ENCODE results near the gene TACR1.

TACR1 gene

DNA sequence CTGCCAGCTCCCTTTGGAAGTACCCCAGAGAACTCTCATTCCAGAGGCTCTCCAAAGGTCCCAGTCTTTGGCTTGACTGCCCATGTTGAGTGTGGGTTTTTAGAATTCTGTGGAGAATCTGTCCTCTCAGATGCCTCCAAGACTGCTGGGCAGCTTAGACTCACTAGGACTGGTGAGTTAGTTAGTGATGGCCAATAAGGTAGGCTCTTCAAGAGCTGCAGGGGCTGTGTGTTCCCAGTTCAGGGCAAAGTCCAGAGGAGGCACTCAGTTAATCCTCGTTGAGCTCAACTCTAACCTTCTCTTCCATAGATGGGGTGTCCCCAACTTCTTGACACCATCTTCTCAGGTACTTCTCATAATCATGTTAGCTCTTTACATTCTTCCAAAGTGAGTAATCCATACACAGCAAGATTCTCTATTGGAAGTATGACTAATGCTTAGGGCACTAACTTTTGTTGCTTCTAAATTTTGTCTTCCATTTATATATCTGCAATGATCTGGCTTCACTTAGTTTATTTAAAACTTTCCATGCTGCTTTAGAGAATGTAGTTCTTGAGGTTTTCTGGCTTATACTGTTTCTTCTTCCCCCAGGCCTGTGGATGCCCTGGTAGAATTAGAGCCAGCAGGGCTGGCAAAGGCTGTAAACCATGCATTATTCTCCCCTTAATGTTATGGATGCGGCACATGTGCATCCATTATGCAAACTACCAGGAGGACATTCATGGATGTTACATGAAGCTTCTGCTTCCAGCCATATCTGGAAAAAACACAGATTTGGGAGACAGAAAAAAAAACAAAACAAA lies 151.9 kb downstream of the TACR1 start:
- no peak for DNase-seq (ENCODE audit: low spot score)

DNA sequence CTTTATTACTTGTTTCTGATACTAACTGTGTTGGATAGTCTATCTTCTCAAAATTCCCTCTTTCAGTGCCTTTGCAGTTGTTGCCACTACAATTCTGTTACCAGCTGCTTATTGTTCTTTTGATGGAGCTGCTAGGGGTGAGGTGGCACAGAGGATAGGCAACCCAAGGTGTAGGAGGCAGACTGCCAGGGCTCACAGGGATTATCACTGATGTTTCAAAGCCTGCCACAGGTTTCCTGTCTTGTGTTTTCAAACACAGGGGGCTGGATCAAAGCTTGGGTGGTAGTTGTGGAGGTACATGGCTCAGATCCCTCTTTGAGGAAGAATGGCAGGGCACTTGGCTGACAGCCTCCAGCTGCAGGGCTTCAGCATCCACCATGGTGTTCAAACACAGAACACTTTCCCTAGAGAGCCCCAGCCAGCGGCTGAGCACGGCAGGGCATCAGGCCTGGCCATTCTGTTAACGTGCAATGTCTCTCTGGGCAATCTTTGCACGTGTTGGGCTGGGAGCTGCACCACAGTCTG lies 153.7 kb downstream of the TACR1 start:
- no peak for DNase-seq (ENCODE audit: low spot score)

DNA sequence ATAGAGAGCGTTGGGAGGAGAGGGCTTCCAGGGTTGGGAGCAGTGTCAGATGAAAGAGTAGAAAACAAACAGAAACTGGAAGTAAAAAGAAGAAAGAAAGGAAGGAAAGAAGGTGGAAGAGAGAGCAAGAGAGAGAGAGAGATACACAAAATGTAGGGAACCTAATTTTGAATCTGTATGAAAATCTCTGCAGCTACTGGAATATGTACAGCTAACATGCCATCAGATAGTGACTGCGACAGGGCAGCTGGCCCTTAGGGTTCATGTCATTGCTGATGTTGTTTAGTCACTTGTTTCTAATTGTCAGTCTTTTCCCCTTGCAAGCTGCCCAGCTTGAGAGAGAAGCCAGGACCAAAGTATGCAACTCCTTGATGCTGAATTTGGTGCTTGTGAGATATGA lies 155.0 kb downstream of the TACR1 start:
- no peak for DNase-seq (ENCODE audit: low spot score)

DNA sequence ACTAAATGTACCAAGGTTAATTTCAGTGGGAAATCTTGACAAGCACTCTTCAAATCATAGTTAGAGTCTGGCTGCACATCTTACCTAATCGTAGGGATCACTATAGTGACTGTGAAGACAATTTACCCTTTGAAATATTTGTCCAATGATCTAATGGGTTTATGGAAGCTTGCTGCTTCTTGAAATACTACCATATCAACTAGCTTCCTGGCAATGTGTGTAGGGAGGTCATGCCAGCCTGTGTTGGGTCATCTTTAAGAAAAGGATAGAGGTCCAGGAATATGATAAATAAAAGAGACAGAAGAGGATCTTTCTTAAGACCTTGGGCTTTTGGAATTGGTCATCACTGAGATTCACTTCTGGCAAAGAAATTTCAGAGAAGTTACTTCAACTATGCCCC lies 156.5 kb downstream of the TACR1 start:
- DNase-seq (ENCODE audit: low spot score) = no peak

DNA sequence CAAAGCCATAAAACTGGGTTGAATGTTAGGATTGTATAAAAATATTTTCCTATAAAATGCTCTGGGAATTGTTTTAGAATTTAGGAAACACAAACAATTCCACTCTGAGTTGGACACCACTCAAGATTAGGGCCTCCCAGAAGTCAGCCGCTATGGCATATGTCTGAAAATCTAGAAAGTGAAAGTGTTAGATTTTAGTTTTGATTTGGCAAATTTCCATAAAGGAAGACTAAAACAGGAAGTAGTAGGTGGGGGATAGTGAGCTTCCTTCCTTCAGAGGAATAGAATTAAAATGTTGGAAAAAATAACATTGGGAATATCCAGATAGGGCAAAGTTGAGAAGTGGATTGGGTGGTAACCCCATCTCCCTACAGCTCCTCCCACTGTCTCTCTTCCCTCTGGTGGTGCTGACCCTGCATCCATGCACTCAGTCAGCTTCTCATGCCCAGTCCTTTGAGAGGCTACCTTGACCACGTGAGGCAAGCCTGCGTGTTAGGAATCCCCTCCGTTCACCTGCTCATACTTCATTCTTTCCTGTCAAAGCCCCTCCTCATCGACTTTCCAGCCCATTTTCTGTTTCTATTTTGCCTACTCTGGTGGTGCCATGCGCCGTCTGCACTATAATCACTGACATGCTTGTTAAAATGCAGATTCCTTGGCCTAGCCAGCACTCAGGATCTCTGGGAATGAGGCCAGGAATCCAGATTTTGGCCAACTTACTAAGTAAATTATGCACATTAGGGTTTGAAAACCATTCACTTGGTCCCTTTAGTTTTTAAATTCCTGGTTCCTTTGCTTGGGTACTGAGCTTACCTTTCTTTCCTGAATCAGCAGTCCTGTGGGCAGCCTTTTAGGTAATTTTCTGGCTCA lies 157.4 kb downstream of the TACR1 start:
- DNase-seq (ENCODE audit: low spot score) = no peak

DNA sequence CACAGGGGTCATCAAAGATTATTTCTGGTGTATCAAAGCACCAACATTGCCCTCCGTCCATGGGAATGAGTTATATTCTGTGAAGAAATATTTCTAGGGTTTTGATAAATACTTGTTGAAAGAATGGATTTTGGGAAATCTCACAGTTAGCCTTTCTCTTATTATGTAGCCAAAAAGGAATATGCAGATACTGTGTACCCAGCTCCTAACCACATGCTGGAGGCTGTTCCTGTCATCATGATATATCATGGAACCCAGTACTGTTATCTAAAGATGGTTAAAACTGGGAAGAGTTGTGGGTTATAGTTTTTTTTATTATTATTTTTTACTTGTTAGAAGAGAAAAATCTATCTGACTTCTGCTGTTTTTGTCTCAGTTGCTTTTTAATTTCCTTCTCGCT lies 158.1 kb downstream of the TACR1 start:
- no peak for DNase-seq (ENCODE audit: low spot score)

DNA sequence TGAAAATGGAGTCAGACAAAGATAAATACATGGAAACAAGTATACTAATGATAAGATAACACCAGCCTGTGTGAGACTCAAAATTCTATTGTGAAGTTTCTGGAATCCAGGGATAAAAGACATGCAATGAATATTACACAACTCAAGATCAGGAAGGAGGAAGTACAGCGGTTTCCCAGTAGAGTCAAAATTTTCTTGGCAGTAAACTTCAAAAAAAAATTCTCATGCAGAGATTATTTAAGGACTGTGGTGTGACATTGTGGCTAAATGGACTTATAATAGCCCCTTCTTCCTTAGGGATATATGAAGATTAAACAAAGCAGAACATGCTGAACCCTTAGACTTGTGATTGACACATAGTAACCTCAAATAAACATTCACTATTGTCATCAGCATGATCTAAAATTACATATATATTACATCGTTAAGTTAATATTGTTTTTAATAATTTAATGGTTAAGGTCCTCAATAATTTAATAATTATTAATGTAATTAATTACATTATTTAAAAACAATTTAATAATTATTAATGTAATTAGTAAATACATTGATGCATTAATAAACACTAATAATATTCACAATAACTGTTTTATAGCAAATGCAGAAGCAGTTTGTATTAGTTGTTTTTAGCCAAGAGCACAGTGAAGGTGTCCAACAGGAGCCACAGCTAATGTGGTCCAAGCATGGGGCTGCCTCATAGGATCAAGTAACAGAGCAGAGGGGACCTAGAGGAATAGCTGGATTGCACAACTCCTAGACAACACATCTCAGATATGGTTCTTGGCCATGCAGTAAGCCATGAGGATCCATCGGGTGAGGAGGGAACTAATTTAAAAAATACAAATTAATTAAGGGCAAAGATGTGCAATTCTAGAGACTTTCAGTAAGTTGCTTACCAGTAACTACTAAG lies 163.6 kb downstream of the TACR1 start:
- no peak for DNase-seq (ENCODE audit: low spot score)

DNA sequence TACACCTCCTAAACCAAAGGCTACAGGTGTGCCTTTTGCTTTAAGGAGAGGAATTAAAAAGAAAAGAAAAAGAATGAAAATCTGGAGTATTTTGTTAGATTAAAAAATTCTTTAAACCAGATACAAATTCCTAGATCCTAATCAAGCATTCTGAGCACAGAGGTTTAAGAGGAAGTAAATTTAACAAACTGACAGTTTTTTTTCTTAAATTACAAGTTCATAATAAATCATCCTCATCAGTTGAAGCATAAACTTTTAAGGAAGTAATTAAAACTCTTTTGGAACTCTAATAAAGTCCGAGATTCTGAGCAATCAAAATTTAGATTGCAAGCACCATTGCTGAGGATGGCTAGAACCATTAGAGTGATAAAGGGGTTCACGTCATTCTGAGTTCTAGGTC lies 165.8 kb downstream of the TACR1 start:
- no peak for DNase-seq (ENCODE audit: low spot score)

DNA sequence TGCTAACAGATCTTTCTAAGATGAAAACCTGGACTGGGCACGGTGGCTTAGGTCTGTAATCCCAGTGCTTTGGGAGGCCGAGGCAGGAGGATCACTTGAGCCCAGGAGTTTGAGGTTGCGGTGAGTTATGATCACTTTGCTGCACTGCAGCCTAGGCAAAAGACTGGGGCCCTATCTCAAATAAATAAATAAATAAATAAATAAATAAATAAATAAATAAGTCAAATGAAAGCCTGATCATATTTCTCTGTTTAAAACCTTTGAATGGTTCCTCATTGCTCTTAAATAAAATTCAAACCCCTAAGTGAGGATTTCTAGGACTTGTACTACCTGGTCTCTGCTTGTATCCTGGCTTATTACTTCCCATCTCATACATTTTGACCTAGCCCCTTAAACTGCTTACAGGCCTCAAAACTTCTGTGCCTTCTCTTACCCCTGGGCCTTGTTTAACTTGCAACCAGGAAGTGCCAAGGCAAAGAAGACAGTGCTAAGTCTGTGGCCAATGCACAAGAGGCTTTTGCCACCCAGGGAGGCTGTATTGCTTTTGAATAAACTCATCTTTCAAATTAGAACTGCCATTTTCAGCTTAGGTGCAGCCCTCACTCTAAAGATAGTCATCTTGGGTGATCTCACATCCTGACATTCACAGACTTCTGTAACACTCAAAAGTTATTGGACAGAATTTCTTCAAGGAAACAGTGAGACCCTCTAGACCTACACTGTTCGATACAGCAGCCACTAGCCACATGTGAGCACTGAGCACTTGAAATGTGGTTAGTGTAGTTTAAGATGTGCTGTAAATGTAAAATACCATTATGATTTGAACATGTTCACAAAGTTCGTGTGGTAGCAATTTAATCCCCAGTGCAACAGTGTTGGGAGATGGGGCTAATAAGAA lies 167.2 kb downstream of the TACR1 start:
- DNase-seq (ENCODE audit: low spot score) = no peak

DNA sequence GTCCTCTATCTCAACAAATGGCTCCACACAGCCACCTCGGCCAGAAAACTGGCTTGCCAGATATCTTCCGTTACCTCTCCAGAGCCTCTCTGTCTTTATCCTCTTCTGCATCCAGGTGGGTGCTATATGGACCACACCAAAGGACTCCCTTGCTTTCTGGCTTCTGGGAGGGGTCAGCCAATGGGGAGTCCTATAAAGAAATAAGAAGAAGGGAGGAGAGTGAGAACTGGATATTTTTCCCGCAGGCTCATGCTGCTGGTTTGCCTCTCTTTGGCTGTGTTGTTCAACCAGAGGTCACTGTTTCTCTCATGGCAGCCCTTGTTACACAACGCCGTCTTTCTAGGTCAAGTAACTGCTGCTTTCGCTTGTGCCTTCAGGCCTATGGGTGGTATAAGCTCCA lies 168.1 kb downstream of the TACR1 start:
- DNase-seq (ENCODE audit: low spot score) = no peak

DNA sequence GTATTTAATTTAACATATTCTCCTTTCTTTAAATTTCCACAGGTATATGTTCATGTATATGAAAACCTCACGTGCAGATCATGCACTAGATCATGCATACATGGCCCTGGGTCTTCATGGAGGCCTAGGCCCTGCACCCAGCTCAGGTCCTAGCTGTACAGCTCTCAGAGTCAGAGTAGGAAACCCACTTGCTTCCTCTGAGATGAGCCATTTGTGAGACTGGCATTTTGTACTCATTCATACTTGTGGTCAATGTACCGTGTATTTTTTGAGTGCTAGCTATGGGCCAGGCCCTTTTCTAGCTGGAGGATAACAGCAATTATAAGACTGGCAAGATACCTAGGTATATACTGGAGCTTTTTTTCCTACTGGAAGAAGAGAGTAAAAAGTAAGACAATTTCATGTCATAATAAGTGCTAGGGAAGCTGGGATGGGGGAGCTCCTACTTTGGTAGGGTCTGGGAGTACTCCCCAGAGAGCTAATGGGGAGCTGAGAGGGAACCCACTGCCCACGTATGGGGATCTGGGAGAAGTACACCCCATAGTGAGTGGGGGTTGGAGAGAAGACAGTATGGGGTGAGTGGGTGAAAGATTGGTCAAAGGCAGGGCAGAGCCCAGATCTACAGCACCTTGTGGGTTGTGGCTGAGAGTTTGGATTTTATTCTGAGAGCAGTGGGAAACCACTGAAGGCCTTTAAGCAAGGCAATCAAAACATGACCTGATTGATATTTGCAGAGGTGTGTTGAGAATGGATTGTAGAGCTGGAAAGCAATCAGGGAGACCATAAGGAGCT lies 168.9 kb downstream of the TACR1 start:
- no peak for DNase-seq (ENCODE audit: low spot score)

DNA sequence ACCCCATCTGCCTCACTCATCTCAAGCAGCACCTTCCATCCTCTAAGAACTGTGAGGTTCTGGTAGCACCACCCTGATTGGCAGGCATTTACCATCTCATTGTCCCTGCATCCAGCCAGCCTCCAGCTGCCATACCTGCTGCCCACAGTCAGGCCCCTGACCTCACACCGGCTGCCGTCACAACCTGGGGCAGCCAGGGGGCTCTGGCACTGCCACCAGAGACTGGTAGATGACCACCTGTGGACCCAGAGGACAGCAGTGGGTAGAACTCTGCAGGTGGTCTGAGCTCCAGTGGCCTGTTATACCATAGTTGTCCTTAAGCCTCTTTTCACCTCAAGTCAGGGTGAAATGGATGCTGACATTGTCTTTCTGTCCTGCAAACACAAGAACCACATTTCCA lies 171.4 kb downstream of the TACR1 start:
- DNase-seq (ENCODE audit: low spot score) = no peak

DNA sequence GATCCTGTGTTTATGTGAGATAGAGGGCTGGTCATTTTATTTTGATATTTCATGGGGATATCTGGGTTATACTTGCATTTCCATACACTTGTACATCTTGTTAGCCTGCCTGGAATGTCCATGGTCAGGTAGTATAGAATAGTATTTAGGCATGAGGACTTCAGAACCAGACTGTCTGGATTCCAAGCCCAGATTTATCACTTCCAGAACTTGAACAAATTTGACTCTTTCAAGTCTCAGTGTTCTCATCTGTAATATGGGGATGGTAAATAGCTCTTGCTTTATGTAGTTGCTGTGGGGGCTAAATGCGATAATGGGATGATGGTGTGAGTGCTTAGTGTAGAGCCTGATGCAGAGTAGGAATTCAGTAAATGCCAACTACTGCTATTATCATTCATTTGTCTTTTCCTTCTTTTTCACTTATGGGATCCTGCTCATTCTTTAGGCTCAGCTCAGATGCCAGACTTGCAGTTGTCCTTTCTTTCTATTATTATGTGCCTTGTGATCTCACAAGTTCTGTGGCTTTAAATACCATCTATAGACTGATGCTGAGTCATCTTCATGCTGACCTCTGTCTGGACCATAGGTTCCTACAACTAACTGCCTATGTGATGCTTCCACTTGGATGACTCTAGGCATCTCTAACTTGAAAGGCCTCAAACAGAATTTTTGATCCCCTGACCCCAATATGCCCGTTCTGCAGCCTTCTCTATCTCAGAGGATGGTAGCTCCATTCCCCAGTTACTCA lies 173.5 kb downstream of the TACR1 start:
- DNase-seq (ENCODE audit: low spot score) = no peak

DNA sequence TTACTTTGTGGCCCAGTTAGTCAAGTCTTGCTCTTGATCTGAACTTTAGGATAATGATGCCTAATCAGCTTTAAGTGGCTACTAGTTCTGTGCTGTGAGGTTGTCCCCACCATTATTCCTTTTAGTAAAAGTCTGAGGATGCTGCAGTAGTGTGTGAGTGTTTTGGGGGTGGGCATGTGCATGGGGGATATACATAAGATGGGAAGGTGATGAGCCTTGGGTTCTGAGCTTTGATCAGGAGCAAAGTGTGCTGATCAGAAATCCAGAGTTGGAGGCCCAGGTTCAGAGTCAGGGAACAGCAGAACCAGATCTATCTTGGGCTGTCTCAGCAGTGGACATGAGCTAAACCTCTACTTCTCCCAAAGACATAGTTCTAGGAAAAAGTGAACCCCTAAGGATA lies 174.1 kb downstream of the TACR1 start:
- no peak for DNase-seq (ENCODE audit: low spot score)

DNA sequence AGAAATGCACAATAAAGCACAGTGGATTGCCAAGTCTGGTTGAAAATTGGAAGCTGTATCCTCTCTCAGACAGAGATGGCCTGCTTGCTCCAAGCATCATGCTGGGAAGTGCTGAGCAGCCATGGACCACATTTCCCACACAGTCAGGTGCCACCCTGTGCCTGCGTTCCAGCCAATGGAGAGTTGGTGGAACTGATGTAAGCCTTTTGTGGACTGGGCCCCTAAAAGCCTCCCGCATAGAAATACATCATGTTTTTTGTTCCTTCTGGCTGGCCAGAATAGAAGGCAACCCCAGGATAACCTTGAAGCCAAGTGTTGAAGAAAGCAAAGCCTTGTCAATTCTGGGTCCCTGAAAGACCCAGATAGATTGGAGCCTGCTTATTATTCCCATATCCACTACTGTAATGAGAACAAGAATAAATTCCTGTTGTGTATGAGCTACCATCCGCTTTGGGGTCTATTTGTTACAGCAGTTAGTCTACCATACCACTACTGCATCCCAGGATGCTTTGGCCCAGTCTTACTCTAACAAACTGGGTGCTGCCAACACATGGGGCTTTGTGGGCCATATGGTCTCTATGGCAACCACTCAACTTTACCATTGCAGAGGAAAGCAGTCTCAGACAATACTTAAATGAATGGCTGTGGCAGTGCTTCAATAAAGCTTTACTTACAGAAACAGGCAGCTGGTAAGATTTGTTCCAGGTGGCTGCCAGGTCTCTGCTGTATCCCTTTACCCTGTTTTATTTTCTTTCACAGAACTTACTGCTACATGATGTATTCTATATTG lies 175.5 kb downstream of the TACR1 start:
- DNase-seq (ENCODE audit: low spot score) = no peak

DNA sequence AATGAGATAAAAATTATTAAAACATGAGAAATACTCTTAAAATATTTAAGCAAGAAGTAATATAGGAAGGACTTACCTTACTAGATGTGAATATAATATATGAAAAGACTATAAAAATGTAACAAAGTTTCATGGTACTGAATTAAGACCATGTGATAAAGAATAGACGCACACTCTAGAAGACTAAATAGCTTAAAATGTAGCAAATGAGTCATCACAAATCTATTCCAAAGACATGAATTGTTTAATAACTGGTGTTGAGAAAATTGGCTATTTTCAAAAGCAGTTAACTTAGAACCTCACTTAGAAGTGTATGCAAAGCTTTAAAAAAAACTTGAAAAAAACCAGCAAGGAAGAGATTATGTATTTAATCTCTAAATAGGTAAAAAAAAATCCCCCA lies 176.8 kb downstream of the TACR1 start:
- no peak for DNase-seq (ENCODE audit: low spot score)

DNA sequence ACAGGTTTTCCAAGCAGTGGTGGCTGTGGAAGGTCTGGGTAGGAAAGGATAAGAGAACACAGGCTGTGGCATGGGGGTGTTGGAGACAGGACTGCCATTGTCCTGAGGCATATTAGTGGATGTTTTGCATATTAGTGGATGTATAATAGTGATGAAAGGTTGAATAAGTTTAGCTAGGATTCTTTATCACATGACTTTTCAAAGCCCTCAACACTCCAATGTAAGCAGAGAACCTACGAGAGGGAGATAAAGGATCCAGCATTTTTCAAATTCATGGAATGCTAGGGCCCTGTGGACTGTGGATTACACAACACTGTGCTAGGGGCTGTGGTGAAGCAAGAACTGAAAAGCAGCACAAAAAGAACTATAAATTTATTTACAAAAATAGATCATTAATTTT lies 177.6 kb downstream of the TACR1 start:
- no peak for DNase-seq (ENCODE audit: low spot score)

DNA sequence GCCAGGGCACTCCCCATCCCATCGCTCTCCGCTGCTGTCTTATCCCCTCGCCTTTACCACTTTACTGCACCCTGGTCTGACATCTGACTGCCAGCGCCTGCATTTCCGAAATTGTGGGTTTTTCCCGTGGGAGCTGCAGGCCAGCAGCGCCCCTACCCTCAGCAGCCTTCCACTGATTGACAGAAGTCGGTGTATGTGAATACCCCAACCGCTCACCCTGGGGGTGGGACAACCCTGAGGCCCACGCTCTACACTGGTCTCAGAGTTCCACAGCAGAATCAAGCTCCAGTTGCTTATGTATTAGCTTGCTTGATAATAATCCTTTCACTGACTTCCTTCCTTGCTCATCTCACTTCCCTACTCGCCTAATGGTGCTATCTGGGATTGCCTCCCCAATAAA lies 178.8 kb downstream of the TACR1 start:
- no peak for DNase-seq (ENCODE audit: low spot score)

DNA sequence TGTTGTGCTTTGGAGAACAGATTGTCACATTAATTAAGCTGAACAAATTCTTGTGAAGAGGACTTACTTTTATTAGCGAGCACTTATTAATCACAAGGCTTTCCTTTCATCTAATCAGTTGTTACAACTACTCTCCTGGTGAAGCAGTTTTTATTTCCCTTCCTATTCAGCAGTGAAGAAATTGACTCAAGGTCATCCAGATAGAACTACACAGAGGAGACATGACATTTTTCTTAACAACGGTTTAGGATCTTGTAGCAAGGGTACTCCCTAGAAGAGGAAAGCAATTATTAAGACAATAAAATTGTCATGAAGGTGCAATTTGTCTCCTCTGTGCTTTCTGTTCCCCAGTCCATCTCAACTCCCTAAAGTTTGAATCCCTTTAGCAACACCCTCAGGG lies 179.5 kb downstream of the TACR1 start:
- no peak for DNase-seq (ENCODE audit: low spot score)
